ENCODE results near the gene ABHD16A.

The ABHD16A gene

GRCh38 chr6:31660381-31661261, 42.5 kb downstream of the ABHD16A start, which contains the start of gene C6orf47:
C6orf47 (minus strand) TSS chr6:31660778; CDS start chr6:31659947, 831 bp downstream.
- DNase-seq (ENCODE audit: low read depth) = peak; percentile 79
- no peak for TF ChIP-seq CTCF (IDR thresholded peaks at IDR 0.05; ENCODE audit: insufficient read depth, low read depth, low read length, missing control alignments)

GRCh38 chr6:31659649-31660380, 43.3 kb downstream of the ABHD16A start:
- DNase-seq (ENCODE audit: low read depth) = peak; percentile 57
- no peak for TF ChIP-seq CTCF (IDR thresholded peaks at IDR 0.05; ENCODE audit: insufficient read depth, low read depth, low read length, missing control alignments)
- H3K4me3 ChIP-seq (ENCODE audit: low read length) = peak overlapping the region; percentile 96

More at GRCh38 chr6:31660381-31661261, 42.5 kb downstream of the ABHD16A start, which contains the start of gene C6orf47:
- H3K4me3 ChIP-seq (ENCODE audit: low read length) = peak within 1 kb of the TSS; percentile 96

- DNase-seq (ENCODE audit: low read depth) = no peak
- TF ChIP-seq CTCF (IDR thresholded peaks at IDR 0.05; ENCODE audit: insufficient read depth, low read depth, low read length, missing control alignments) = no peak
- peak overlapping the region; percentile 96 for H3K4me3 ChIP-seq (ENCODE audit: low read length)
These were observed 44.0 kb downstream of the ABHD16A start for GRCh38 chr6:31658983-31659648.

- DNase-seq (ENCODE audit: low read depth) = no peak
- no peak for TF ChIP-seq CTCF (IDR thresholded peaks at IDR 0.05; ENCODE audit: insufficient read depth, low read depth, low read length, missing control alignments)
- H3K4me3 ChIP-seq (ENCODE audit: low read length) = no peak overlapping the region
These were observed 44.9 kb downstream of the ABHD16A start for GRCh38 chr6:31658158-31658688.

GRCh38 chr6:31657406-31658157, 45.5 kb downstream of the ABHD16A start:
- TF ChIP-seq CTCF (IDR thresholded peaks at IDR 0.05; ENCODE audit: insufficient read depth, low read depth, low read length, missing control alignments) = no peak
- no peak for DNase-seq (ENCODE audit: low read depth)
- no peak overlapping the region for H3K4me3 ChIP-seq (ENCODE audit: low read length)

Measured in epithelial cell of esophagus (primary cell).